ENCODE data around the gene LMNA. TPM values are rescaled to one million over a fixed set of nuclear protein-coding genes. Genes with fewer than 3 reads are reported as not detected.

Gene LMNA
- total and polyA plus RNA-seq, 10 of the 15 experiments (the other 5 are each of a cell fraction or from before 2014, with no cell fraction given), result 0.42 to 334 (median 81.1) TPM

GRCh38 chr1:156067262-156067661, 47.2 kb upstream of the LMNA start (continued):
- TF ChIP-seq, protein P1, sequence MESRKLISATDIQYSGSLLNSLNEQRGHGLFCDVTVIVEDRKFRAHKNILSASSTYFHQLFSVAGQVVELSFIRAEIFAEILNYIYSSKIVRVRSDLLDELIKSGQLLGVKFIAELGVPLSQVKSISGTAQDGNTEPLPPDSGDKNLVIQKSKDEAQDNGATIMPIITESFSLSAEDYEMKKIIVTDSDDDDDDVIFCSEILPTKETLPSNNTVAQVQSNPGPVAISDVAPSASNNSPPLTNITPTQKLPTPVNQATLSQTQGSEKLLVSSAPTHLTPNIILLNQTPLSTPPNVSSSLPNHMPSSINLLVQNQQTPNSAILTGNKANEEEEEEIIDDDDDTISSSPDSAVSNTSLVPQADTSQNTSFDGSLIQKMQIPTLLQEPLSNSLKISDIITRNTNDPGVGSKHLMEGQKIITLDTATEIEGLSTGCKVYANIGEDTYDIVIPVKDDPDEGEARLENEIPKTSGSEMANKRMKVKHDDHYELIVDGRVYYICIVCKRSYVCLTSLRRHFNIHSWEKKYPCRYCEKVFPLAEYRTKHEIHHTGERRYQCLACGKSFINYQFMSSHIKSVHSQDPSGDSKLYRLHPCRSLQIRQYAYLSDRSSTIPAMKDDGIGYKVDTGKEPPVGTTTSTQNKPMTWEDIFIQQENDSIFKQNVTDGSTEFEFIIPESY (IDR thresholded peaks at IDR 0.05), result no peak
- TF ChIP-seq, protein P2, sequence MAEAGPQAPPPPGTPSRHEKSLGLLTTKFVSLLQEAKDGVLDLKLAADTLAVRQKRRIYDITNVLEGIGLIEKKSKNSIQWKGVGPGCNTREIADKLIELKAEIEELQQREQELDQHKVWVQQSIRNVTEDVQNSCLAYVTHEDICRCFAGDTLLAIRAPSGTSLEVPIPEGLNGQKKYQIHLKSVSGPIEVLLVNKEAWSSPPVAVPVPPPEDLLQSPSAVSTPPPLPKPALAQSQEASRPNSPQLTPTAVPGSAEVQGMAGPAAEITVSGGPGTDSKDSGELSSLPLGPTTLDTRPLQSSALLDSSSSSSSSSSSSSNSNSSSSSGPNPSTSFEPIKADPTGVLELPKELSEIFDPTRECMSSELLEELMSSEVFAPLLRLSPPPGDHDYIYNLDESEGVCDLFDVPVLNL (IDR thresholded peaks at IDR 0.05; ENCODE audit: low read depth, low read length), result no peak
- no peak for TF ChIP-seq NR2C1 (IDR thresholded peaks at IDR 0.05)
- no peak for TF ChIP-seq CBX5 (IDR thresholded peaks at IDR 0.05; ENCODE audit: low read depth)
- TF ChIP-seq NR2C2 (IDR thresholded peaks at IDR 0.05; ENCODE audit: borderline replicate concordance, control insufficient read depth, insufficient read length, low read depth), result no peak
- TF ChIP-seq PML (IDR thresholded peaks at IDR 0.05; ENCODE audit: low read length), result no peak
- no peak for TF ChIP-seq ATF2 (IDR thresholded peaks at IDR 0.05; ENCODE audit: low read length)
- no peak for TF ChIP-seq KLF5 (IDR thresholded peaks at IDR 0.05; ENCODE audit: partially characterized antibody)
- TF ChIP-seq, protein P3, sequence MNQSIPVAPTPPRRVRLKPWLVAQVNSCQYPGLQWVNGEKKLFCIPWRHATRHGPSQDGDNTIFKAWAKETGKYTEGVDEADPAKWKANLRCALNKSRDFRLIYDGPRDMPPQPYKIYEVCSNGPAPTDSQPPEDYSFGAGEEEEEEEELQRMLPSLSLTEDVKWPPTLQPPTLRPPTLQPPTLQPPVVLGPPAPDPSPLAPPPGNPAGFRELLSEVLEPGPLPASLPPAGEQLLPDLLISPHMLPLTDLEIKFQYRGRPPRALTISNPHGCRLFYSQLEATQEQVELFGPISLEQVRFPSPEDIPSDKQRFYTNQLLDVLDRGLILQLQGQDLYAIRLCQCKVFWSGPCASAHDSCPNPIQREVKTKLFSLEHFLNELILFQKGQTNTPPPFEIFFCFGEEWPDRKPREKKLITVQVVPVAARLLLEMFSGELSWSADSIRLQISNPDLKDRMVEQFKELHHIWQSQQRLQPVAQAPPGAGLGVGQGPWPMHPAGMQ (IDR thresholded peaks at IDR 0.05; ENCODE audit: borderline replicate concordance), result no peak
- TF ChIP-seq SREBF1 (IDR thresholded peaks at IDR 0.05; ENCODE audit: low read length), result no peak
- TF ChIP-seq SUPT20H (IDR thresholded peaks at IDR 0.05; ENCODE audit: borderline replicate concordance, control insufficient read depth, low read depth, low read length), result no peak
- TF ChIP-seq TCF7 (IDR thresholded peaks at IDR 0.05; ENCODE audit: borderline replicate concordance), result no peak
- TF ChIP-seq USF1 (IDR thresholded peaks at IDR 0.05; ENCODE audit: borderline replicate concordance, extremely low read length, insufficient read depth, low read depth, low read length), result no peak

All from GM12878 (cell line).